A673 (cell line): Measurements from ENCODE around the gene MEX3B. TPM values are rescaled to one million over a fixed set of nuclear protein-coding genes. Genes with fewer than 3 reads are reported as not detected.

ENCODE experiments used
- BruUV-seq: library from RNA; stranded (reverse); fragments of 400-500 nt; replicated peaks from 2 replicates; lab custom pipeline; 2021; lab: Mats Ljungman, UMichigan
- CTCF ChIA-PET: fragments of 300-600 bp; sonication (Branson Sonifier 250); formaldehyde crosslinking; loops from one replicate; lab custom pipeline; 2022; ENCODE audit warnings: antibody characterized with exemption; lab: Charles Lee
- POLR2A ChIA-PET: fragments of 300-600 bp; sonication (Branson Sonifier 250); formaldehyde crosslinking; loops from one replicate; lab custom pipeline; 2022; ENCODE audit warnings: antibody characterized with exemption; ENCODE audit not compliant: low non-redundant PET; lab: Charles Lee
- DNase-seq: peaks from one replicate; pipeline ENCODE4 v3.0.0-alpha.2; 2015; ENCODE audit warnings: low spot score
- H3K27ac ChIP-seq: fragments of 200-600 bp; sonication (generic); 2 replicates; pipeline ENCODE4 v1.5.1; 2016; ENCODE audit warnings: mixed run types, low read depth, mild to moderate bottlenecking, mixed read lengths, antibody characterized with exemption, low read length; ENCODE audit not compliant: poor library complexity, severe bottlenecking
- H3K27me3 ChIP-seq: fragments of 200-600 bp; sonication (generic); replicated peaks from 2 replicates; pipeline ENCODE4 v1.6.1; 2017; ENCODE audit warnings: mixed run types, low read depth, mild to moderate bottlenecking, mixed read lengths, antibody characterized with exemption, low read length; ENCODE audit not compliant: insufficient read depth, poor library complexity
- H3K36me3 ChIP-seq: fragments of 200-600 bp; sonication (generic); 2 replicates; pipeline ENCODE4 v1.6.1; 2016; ENCODE audit warnings: mixed run types, mild to moderate bottlenecking, mixed read lengths, antibody characterized with exemption, low read length; ENCODE audit not compliant: insufficient read depth, poor library complexity, severe bottlenecking
- H3K4me1 ChIP-seq: fragments of 200-600 bp; sonication (generic); 2 replicates; pipeline ENCODE4 v1.6.1; 2017; ENCODE audit warnings: mixed run types, mild to moderate bottlenecking, mixed read lengths, antibody characterized with exemption, low read length; ENCODE audit not compliant: insufficient read depth, poor library complexity, severe bottlenecking
- H3K4me3 ChIP-seq: fragments of 200-600 bp; sonication (generic); 2 replicates; pipeline ENCODE4 v1.5.1; 2016; ENCODE audit warnings: low read depth, mixed run types, mild to moderate bottlenecking, mixed read lengths, low read length; ENCODE audit not compliant: poor library complexity, severe bottlenecking
- H3K9me3 ChIP-seq: fragments of 200-600 bp; sonication (generic); 2 replicates; pipeline ENCODE4 v1.6.1; 2016; ENCODE audit warnings: mixed run types, low read depth, mild to moderate bottlenecking, mixed read lengths, antibody characterized with exemption, low read length; ENCODE audit not compliant: poor library complexity, severe bottlenecking
- CTCF ChIP-seq: fragments of 300-800, 200-600 bp; sonication (generic); conservative IDR thresholded peaks from 2 replicates; pipeline ENCODE4 v1.5.1; 2017; ENCODE audit warnings: low read depth, mild to moderate bottlenecking, antibody characterized with exemption, low read length, moderate library complexity, mixed read lengths
- EZH2 ChIP-seq: fragments of 200-600 bp; sonication (generic); IDR thresholded peaks from 2 replicates; pipeline ENCODE4 v1.6.1; 2017; ENCODE audit warnings: borderline replicate concordance, low read depth, mild to moderate bottlenecking, mixed read lengths, antibody characterized with exemption, low read length; ENCODE audit not compliant: poor library complexity, severe bottlenecking
- intact Hi-C: fragments of 100-400 bp; cut with micrococcal nuclease; formaldehyde crosslinking; loops from one replicate; pipeline ENCODE4 v1.10.0; 2022; ENCODE audit not compliant: unreplicated experiment
- total RNA-seq: library from RNA; stranded (reverse); gene quantifications from 2 replicates; pipeline ENCODE4 v1.2.3, GENCODE V29; 2021

The MEX3B gene
- total RNA-seq, 1 experiment from 2014 or later: 5.5 TPM

- BruUV-seq: no TSS peak
- peaks cover 4% of the 10 kb centered on the region for H3K4me1 ChIP-seq
- peaks cover 22% of the 10 kb centered on the region for H3K27me3 ChIP-seq
- H3K36me3 ChIP-seq: peaks cover 8% of the 10 kb centered on the region
- peak overlapping the region; percentile 86 for H3K27ac ChIP-seq
- peak; percentile 95 for DNase-seq
- H3K9me3 ChIP-seq: no peaks in the 10 kb centered on the region
- ChIA-PET CTCF (no interaction called here), POLR2A (interaction anchor here (0.6 kb wide), 1 partner anchor 30 kb away, joined by 3 read pairs; no protein-coding TSS in a partner anchor)
- TF ChIP-seq EZH2: no peak
- TF ChIP-seq CTCF: peak; percentile 66
- peak overlapping the region; percentile 83 for H3K4me3 ChIP-seq
- intact Hi-C loops: loop anchor here (10.0 kb wide), 1 partner anchor 632 kb away; no protein-coding TSS in a partner anchor
Measured at GRCh38 chr15:82046666-82047452, 1.0 kb upstream of the MEX3B start.

GRCh38 chr15:82045179-82045891, 483 bp downstream of the MEX3B start:
- TF ChIP-seq EZH2 (no peak), CTCF (no peak)
- ChIA-PET POLR2A (no interaction called here), CTCF (no interaction called here)
- TSS peak; percentile 30 for BruUV-seq
- DNase-seq: peak; percentile 26
- H3K36me3 ChIP-seq: peaks cover 8% of the 10 kb centered on the region
- H3K27me3 ChIP-seq: peaks cover 17% of the 10 kb centered on the region
- peak overlapping the region; percentile 73 for H3K27ac ChIP-seq
- intact Hi-C loops: loop anchor here (10.0 kb wide), 1 partner anchor 631 kb away; no protein-coding TSS in a partner anchor
- H3K4me1 ChIP-seq: peaks cover 4% of the 10 kb centered on the region
- no peaks in the 10 kb centered on the region for H3K9me3 ChIP-seq
- peak overlapping the region; percentile 83 for H3K4me3 ChIP-seq

- peak overlapping the region; percentile 73 for H3K27ac ChIP-seq
- H3K36me3 ChIP-seq: peaks cover 8% of the 10 kb centered on the region
- POLR2A ChIA-PET: no interaction called here
- CTCF ChIA-PET: no interaction called here
- TF ChIP-seq EZH2 (no peak), CTCF (no peak)
- DNase-seq: peak; percentile 64
- intact Hi-C loops: loop anchor here (10.0 kb wide), 1 partner anchor 630 kb away; no protein-coding TSS in a partner anchor
- peaks cover 16% of the 10 kb centered on the region for H3K27me3 ChIP-seq
- no TSS peak for BruUV-seq
- peaks cover 4% of the 10 kb centered on the region for H3K4me1 ChIP-seq
- H3K9me3 ChIP-seq: no peaks in the 10 kb centered on the region
- peak overlapping the region; percentile 83 for H3K4me3 ChIP-seq
Measured at GRCh38 chr15:82044373-82045178, 1.2 kb downstream of the MEX3B start.
